ENCODE results near the gene RACK1. TPM values are rescaled to one million over a fixed set of nuclear protein-coding genes. Genes with fewer than 3 reads are reported as not detected.

Gene RACK1
- total RNA-seq, 4 donors from 2014 or later, result 2,254 to 3,332 (median 2,569) TPM

DNA sequence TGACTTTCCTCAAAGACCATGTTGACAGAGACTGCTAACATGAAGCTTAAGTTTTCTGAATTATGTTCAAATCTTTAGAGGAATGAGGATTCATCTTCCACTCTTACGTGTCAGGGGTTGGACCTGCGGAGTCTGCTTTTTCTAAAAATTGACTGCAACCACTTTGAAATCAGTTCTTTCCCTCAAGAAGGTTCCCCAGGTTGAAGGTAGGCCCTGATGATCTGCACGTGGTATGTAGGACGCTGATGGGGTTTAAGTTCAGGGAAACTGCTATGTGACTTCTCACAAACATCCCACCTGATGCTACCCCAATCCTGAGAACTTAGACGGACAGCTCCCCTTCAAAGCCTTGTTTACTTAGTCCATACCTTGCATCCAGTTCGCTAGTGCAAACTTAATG is 7.2 kb downstream of the RACK1 start:
- Histone ChIP-seq H3K36me3 (peaks cover 81 to 92% of the 10 kb centered on the region in 2 donors), H3K27me3 (no peaks in the 10 kb centered on the region), H3K4me3 (replicated peaks in 1 of 3) (no peak overlapping the region), H3K4me1 (peaks cover under 1 to 3% of the 10 kb centered on the region in 2 donors), H3K9me3 (no peaks in the 10 kb centered on the region), H3K27ac (no peak overlapping the region)
- 85 to 93% methylated on average over 6 of the region's 6 CpGs for WGBS, 2 donors
- DNase-seq, result no peak
- intact Hi-C loops (cut with DNase I), result no loop called here
- no peak for TF ChIP-seq POLR2A (IDR thresholded peaks at IDR 0.05)
- TF ChIP-seq, protein P1, sequence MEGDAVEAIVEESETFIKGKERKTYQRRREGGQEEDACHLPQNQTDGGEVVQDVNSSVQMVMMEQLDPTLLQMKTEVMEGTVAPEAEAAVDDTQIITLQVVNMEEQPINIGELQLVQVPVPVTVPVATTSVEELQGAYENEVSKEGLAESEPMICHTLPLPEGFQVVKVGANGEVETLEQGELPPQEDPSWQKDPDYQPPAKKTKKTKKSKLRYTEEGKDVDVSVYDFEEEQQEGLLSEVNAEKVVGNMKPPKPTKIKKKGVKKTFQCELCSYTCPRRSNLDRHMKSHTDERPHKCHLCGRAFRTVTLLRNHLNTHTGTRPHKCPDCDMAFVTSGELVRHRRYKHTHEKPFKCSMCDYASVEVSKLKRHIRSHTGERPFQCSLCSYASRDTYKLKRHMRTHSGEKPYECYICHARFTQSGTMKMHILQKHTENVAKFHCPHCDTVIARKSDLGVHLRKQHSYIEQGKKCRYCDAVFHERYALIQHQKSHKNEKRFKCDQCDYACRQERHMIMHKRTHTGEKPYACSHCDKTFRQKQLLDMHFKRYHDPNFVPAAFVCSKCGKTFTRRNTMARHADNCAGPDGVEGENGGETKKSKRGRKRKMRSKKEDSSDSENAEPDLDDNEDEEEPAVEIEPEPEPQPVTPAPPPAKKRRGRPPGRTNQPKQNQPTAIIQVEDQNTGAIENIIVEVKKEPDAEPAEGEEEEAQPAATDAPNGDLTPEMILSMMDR (IDR thresholded peaks at IDR 0.05), result no peak

DNA sequence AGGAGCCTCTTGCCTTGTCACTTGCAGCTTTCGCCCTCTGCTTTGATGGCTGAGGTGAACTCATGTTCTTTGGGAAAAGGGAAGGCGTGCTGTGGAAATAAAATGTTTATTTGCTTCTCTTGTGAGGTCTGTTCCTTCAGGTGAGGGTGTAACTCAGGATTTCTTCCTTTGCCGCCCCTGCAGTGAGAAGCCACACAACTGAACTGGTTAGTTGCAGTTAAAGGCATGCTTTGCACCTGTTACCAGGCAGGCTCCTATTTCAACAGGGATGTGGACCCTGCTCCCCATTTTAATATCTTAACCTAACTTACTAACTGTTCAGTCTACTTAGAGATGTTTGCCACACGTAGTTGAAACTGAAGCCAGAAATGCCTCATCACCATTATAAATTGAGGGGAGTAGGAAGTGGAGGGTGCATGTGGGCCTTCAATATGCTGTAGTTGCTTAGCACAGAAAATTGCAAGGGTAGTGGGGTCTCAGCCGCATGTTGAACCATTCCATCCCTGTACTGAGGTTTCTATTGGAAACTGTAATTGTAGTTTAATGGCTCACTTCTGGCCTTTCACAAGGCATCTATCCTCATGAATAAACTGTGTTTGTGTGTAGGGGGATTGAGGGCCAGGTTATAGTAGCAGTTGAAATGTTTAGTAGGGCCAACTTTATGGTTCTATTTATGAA is 7.9 kb downstream of the RACK1 start:
- peaks cover 75 to 89% of the 10 kb centered on the region in 2 donors for H3K36me3 ChIP-seq
- no peaks in the 10 kb centered on the region for H3K9me3 ChIP-seq
- intact Hi-C loops (cut with DNase I), result no loop called here
- H3K27me3 ChIP-seq, result no peaks in the 10 kb centered on the region
- 75 to 91% methylated on average over 4 to 5 of the region's 5 CpGs for WGBS, 2 donors
- no peaks in the 10 kb centered on the region for H3K4me1 ChIP-seq
- TF ChIP-seq, protein P1 (IDR thresholded peaks at IDR 0.05), result no peak
- TF ChIP-seq POLR2A (IDR thresholded peaks at IDR 0.05), result no peak
- no peak for DNase-seq
- H3K4me3 ChIP-seq (replicated peaks in 1 of 3), result no peak overlapping the region
- H3K27ac ChIP-seq, result no peak overlapping the region

- 86 to 89% methylated on average over 5 of the region's 5 CpGs for WGBS, 2 donors
- Histone ChIP-seq H3K27ac (no peak overlapping the region), H3K4me3 (replicated peaks in 1 of 3) (no peak overlapping the region), H3K4me1 (no peaks in the 10 kb centered on the region), H3K36me3 (peaks cover 70 to 87% of the 10 kb centered on the region in 2 donors), H3K9me3 (no peaks in the 10 kb centered on the region), H3K27me3 (no peaks in the 10 kb centered on the region)
- intact Hi-C loops (cut with DNase I), result no loop called here
- TF ChIP-seq, protein P1 (IDR thresholded peaks at IDR 0.05), result no peak
- TF ChIP-seq POLR2A (IDR thresholded peaks at IDR 0.05), result no peak
- DNase-seq, result no peak
Measured at GRCh38 chr5:181235323-181235688, 8.4 kb downstream of the RACK1 start.

DNA sequence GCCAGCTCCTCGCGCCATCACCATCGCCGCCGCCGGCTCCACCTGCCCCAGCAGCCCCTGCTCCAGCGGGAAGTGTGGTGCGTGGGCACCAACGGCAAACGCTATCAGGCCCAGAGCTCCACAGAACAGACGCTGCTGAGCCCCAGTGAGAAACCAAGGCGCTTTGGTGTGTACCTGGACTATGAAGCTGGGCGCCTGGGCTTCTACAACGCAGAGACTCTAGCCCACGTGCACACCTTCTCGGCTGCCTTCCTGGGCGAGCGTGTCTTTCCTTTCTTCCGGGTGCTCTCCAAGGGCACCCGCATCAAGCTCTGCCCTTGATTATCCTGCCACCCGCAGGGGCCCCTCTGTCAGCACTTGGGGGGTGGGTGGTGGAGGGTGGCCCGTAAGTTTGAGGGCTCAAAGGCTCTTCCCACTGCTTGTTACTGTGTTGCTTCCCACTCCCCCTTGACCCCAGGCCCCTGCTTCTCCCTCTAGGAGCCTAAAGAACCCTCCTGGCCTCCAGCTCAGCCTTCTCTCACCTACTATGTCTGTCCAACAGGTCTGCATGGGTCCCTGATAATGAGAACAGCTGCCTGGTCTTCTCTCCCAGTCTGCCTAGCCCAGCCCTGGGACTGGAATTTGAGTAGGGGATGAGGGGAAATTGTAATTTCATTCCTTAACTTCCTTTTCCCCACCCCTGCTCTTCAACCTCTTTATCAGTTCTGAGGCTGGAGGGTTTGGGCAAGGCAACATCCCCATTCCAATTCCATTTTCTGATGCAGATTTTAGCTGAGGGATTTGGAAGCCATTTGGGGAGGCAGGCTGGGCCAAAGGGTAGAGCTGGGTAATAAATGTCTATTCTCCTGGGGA is 9.0 kb downstream of the RACK1 start:
- DNase-seq, result no peak
- H3K4me3 ChIP-seq (replicated peaks in 1 of 3), result no peak overlapping the region
- TF ChIP-seq, protein P1 (IDR thresholded peaks at IDR 0.05), result no peak
- no peak for TF ChIP-seq POLR2A (IDR thresholded peaks at IDR 0.05)
- 89 to 94% methylated on average over 12 to 18 of the region's 22 CpGs for WGBS, 2 donors
- intact Hi-C loops (cut with DNase I), result no loop called here
- no peaks in the 10 kb centered on the region for H3K9me3 ChIP-seq
- peaks cover 63 to 81% of the 10 kb centered on the region in 2 donors for H3K36me3 ChIP-seq
- H3K27me3 ChIP-seq, result no peaks in the 10 kb centered on the region
- no peaks in the 10 kb centered on the region for H3K4me1 ChIP-seq
- no peak overlapping the region for H3K27ac ChIP-seq

Data from thyroid gland (tissue), 4 donors.